HUES48 (cell line): Measurements from ENCODE around the gene FLCN.

Experiments used
- H3K27ac ChIP-seq: one replicate; pipeline ENCODE4 v1.7.0; 2013; ENCODE audit warnings: low read depth, low read length, inconsistent platforms
- H3K27me3 ChIP-seq: 2 replicates; pipeline ENCODE4 v1.6.1; 2013; ENCODE audit warnings: mild to moderate bottlenecking, low read length; ENCODE audit not compliant: control insufficient read depth, insufficient read depth
- H3K36me3 ChIP-seq: 2 replicates; pipeline ENCODE4 v1.6.1; 2013; ENCODE audit warnings: low read length; ENCODE audit not compliant: control insufficient read depth, insufficient read depth
- H3K4me1 ChIP-seq: 2 replicates; pipeline ENCODE4 v1.6.1; 2013; ENCODE audit warnings: mild to moderate bottlenecking, low read length; ENCODE audit not compliant: control insufficient read depth, insufficient read depth
- H3K4me3 ChIP-seq: 2 replicates; pipeline ENCODE4 v1.5.1; 2013; ENCODE audit warnings: mild to moderate bottlenecking, low read depth, low read length
- H3K9ac ChIP-seq: 2 replicates; pipeline ENCODE4 v1.6.1; 2013; ENCODE audit warnings: mild to moderate bottlenecking, low read depth, low read length, moderate library complexity
- H3K9me3 ChIP-seq: 2 replicates; pipeline ENCODE4 v1.6.1; 2013; ENCODE audit warnings: low read length; ENCODE audit not compliant: control insufficient read depth, insufficient read depth

Gene FLCN

DNA sequence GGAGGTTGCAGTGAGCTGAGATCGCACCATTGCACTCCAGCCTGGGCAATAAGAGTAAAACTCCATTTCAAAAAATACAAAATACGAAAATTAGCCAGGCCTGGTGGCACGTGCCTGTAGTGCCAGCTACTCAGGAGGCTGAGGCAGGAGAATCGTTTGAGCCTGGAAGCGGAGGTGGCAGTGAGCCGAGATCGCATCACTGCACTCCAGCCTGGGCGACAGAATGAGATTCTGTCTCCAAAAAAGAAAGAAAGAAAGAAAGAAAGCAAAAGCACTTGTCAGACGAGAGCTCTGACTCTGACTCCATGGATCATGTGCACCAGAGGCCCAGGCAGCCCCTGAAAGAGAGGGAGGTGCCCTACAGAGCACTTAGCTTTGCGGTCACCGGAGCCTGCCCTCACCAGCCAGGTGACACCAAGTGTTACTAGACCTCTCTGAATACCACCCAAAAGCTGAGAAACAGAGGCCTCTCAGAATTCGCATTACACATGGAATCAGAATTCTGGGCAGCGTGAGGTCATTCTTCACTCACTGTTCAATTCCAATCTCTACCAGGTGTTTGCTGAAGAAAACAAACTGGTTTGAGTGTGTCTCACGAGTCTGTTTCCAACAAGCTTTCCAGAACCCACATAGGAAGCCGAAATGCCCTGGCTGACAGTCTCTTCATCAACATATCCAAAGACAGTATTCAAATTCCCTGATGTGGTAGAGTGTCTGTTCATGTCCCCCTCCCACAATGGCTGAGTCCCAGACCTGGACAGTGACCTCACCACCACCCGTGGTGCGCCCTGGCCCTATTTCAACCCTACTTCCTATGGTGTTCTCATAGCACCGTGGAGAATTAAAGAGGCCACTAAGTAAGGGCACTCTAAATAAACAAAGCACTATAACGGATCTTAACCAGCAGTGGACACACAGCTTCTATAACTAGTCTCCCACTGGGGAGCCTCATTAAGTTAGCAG is 1.5 kb downstream of the FLCN start:
- Histone ChIP-seq H3K9ac (no peak overlapping the region), H3K27ac (no peak overlapping the region), H3K4me1 (peaks cover 6% of the 10 kb centered on the region; the same call in 1 of the 2 replicates)

DNA sequence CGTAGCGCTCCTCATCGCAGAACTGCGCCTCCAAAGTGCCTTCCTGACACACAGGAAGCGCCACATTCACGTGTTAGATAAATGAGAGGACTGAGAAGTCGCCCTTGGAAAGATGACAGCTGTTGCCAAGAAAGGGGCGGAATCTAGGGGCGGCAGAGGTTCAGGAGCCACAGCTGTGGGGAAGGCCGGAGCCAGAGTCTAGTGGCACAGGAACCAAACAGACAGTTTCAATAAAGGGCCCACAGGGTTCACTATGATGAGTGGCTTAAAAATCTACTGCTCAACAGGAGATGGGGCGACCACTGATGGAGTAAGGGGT is 4.7 kb downstream of the FLCN start:
- Histone ChIP-seq H3K27ac (no peak overlapping the region), H3K4me3 (no peak overlapping the region), H3K27me3 (no peaks in the 10 kb centered on the region), H3K36me3 (peaks cover 51% of the 10 kb centered on the region), H3K4me1 (peaks cover 6% of the 10 kb centered on the region; the same call in 1 of the 2 replicates), H3K9me3 (no peaks in the 10 kb centered on the region), H3K9ac (no peak overlapping the region)

More for the DNA sequence above, 1.5 kb downstream of the FLCN start:
- H3K4me3 ChIP-seq, result peak overlapping the region; percentile 95
- peaks cover 18% of the 10 kb centered on the region for H3K36me3 ChIP-seq
- no peaks in the 10 kb centered on the region for H3K9me3 ChIP-seq
- H3K27me3 ChIP-seq, result no peaks in the 10 kb centered on the region

DNA sequence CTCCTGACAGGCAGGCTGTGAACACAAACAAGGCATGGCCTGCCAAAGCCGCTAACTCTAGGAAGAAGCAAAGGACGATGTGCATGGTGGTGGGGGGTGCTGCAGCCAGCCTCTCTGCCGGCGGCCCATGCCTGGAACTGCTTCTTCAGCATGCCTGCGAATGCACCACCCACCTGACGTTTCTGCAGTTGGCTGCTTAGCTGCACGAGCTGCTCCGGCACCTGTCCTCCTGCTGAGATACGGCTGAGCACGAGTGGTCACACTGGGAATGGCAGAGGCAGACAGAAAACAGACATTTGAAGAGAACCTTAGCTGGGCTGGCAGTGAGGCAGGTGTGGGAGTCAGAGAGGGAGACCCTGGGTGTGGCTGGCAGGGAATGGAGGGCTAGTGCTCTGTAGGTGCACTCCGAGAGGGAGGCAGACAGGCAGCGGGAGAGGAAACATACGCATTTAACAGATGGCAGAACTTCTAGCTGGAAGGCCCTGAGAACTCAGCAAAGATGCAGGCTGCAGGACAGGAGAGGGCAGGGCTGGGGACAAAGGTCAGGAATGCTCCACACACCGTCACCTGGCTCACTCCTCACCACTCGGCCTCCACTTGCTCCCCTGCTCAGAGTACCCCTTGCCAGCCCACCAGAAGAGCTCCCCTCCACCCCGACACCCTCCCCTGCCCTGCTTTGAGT is 5.2 kb downstream of the FLCN start:
- H3K36me3 ChIP-seq, result peaks cover 56% of the 10 kb centered on the region

DNA sequence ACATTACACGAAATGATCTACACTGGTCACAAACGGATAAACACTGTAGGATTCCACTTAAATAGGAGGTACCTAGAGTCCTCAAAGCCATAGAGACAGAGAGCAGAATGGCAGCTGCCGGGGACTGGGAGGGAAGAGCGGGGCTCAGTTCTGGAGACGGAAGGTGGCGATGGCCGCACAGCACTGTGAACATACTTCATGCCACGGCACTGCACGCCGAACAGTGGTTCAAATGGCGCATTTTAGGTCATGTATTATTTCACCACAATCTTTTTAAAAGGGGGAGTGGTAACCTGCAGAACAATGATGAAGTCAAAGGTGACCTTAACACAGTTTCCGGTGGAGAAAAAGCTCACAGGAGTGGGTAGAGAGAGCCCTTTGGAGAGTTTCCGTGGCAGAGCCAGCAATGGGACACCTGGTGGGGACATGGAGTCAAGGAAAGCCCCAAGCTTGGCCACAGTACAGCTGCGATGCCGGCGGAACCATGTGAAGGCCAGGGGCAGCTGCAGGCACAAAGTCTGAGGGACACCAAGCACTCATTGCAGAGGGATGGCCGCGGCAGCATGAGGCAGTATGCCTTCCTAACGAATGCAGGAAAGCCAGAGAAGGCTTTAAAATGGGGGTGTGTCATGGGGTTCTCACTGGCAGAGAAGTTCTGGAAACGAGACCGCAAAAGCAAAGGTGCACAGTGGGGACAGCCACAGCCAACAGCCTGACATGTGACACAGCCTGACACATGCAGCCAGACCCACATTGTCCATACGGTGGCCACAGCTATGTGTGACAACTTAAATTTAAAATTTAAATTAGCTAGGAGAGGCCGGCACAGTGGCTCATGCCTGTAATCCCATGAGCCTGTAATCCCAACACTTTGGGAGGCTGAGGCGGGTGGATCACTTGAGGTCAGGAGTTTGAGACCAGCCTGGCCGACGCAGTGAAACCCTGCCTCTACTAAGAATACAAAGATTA is 7.3 kb downstream of the FLCN start:
- H3K27me3 ChIP-seq, result no peaks in the 10 kb centered on the region
- no peak overlapping the region for H3K9ac ChIP-seq
- H3K9me3 ChIP-seq, result no peaks in the 10 kb centered on the region
- H3K4me1 ChIP-seq, result no peaks in the 10 kb centered on the region
- no peak overlapping the region for H3K27ac ChIP-seq
- no peak overlapping the region for H3K4me3 ChIP-seq
- H3K36me3 ChIP-seq, result peaks cover 76% of the 10 kb centered on the region

More for the DNA sequence above, 5.2 kb downstream of the FLCN start:
- H3K4me3 ChIP-seq, result no peak overlapping the region
- H3K4me1 ChIP-seq, result peaks cover 6% of the 10 kb centered on the region; the same call in 1 of the 2 replicates
- H3K9ac ChIP-seq, result no peak overlapping the region
- no peaks in the 10 kb centered on the region for H3K27me3 ChIP-seq
- no peak overlapping the region for H3K27ac ChIP-seq
- no peaks in the 10 kb centered on the region for H3K9me3 ChIP-seq

DNA sequence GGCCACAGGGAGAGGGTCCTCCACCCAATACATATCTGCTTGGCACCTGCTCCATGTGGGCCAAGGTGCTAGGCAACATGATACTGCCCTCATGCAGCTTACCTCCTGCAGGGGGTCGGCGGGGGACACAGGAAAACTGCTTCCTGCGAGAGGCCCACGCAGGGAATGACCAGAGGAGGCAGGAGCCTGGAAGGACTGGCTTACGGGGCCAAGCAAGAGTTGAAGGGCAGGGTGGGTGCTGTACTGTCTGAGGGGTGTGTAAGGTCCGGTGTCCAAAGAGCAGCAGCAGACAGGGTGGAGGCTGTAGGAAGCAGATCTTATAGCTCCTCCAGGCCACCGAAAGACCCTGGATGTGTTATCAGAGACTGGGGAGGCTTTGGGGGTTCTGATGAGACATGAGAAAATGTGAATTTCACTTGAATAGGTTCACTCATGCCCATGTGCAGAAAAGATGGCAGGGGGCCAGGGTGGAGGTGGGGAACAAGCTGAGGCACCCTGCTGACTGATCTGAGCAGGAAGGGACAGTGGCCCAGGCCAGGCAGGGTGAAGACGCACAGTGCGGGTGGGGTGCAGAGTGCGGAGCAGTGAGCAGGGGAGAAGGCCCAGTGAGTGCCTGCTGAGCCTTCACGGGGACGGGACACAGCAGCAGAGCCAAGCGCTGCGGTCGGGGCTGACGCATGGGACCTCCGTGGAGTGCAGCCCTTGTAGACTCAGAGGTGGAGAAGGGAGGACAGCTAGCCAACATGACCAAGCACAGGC is 8.3 kb downstream of the FLCN start:
- Histone ChIP-seq H3K9me3 (no peaks in the 10 kb centered on the region), H3K9ac (no peak overlapping the region), H3K4me3 (no peak overlapping the region), H3K27me3 (no peaks in the 10 kb centered on the region), H3K36me3 (peaks cover 86% of the 10 kb centered on the region), H3K4me1 (no peaks in the 10 kb centered on the region), H3K27ac (no peak overlapping the region)

DNA sequence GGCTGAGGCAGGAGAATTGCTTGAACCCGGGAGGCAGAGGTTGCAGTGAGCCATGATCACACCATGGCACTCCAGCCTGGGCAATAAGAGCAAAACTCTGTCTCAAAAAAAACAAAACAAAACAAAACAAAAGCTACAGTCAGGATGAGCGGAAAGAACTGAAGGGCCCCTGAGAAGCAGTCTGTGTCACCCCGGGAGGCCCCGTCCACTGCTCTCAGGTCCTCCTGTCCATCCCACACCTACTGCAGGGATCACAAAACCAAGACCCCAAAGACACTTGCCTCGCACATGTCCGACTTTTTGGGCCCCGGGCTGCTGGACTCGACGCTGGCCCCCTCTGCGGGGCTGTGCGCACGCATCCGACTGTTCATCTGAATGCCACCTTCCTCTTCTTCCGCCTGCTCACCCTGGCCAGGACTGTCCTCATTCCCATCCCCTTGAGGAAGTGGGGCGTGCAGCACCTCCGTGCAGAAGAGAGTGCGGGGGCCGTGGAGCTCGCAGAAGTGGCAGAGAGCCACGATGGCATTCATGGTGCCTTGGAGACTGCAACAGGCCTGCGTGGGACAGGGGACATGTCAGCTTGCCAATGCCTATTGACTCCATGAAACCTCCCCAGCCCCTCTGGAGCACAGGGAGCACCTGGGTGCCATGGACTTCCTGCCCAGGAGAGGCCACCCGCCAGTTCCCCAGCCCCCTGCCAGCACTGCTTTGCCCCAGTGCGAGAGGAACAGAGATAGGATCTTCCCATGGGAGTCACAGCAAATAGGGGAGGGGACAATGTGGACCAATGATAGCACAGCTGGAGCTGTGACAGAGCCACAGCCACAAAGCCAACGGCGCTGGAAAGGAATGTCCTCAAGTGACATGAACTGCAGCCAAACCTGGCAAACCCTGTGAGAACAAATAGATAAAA is 9.1 kb downstream of the FLCN start:
- Histone ChIP-seq H3K36me3 (peaks cover 93% of the 10 kb centered on the region), H3K9ac (no peak overlapping the region), H3K4me3 (no peak overlapping the region), H3K9me3 (no peaks in the 10 kb centered on the region), H3K4me1 (no peaks in the 10 kb centered on the region), H3K27me3 (no peaks in the 10 kb centered on the region), H3K27ac (no peak overlapping the region)

DNA sequence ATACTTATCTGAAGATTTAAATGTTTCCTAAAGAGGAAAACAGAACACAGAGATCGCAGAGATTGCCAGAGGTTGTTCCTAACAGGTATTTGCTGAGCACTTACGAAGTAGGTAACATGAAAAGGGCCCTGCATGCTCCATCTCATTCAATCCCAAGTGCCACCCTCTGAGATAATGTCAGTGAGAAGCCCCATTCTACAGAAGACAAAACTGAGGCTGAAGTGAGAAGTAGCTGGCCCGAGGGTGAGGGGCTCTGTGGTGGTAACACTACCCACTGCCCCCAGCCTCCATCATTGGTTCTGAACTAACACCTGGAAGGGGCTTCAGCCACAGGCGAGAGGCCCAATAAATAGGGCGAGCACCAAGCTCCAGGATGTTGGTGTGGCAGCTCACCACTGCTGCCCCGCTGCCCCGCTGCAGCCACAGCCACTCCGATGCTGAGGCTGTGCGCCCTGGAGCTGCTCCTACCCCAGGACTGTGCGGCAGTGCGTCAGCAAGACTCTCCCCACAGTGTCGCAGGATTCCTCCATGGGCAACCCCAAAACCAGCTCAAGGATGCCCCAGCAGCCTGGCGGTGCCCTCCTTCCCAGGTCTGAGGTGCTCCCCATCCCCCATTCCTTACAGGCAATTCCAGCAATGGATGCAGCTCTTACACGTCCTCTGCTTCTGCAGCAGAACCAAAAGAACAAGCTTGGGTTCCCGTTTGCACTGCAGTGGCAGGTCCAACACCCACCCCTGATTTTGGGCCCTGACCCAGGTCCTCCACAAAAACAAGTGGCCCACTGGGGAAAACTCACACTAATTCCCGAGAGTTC is 10.3 kb downstream of the FLCN start:
- no peaks in the 10 kb centered on the region for H3K27me3 ChIP-seq
- H3K4me1 ChIP-seq, result no peaks in the 10 kb centered on the region
- H3K4me3 ChIP-seq, result no peak overlapping the region
- no peaks in the 10 kb centered on the region for H3K9me3 ChIP-seq
- peaks cover 97% of the 10 kb centered on the region for H3K36me3 ChIP-seq
- H3K27ac ChIP-seq, result no peak overlapping the region
- H3K9ac ChIP-seq, result no peak overlapping the region

DNA sequence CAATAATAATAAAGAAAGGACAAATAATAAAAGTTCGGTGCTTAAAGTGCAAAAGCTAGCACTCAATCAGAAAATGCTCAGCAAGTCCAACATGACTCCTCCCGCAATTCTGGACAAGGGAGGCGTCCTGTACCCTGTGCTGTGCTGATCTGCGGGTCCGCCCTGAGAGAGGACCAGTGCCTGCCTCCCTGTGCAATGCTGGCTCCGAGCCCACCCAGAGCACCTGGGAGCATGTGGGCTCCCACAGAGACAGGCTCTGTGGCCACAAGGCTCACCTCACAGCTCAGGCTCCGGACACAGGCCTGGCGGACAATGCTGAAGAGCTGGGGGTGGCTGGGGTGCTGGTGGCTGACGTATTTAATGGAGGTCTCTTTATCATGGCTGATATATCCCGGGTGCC is 11.1 kb downstream of the FLCN start:
- Histone ChIP-seq H3K27ac (no peak overlapping the region), H3K4me1 (no peaks in the 10 kb centered on the region), H3K9me3 (no peaks in the 10 kb centered on the region), H3K27me3 (no peaks in the 10 kb centered on the region), H3K9ac (no peak overlapping the region), H3K4me3 (no peak overlapping the region), H3K36me3 (peaks cover 98% of the 10 kb centered on the region)

DNA sequence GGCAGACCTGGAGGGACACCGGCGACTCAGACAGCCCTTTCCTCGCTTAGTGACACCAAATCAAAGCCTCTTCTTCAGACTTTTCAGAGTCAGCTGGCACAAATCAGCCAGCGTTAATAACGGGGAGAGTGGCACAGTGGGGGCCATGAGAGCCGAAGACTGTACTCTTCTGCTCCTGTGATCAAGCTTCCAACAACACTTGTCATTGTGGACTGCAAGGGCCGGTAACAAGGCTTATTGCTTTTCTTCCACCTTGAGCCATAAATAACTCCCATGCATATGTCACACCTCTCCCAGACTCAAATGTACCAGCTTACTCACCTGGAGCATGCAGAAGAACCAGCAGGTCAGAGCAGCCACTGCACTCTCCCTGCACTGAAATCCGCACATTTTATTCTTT is 12.8 kb downstream of the FLCN start:
- no peak overlapping the region for H3K9ac ChIP-seq
- H3K36me3 ChIP-seq, result peaks cover 95% of the 10 kb centered on the region
- H3K4me1 ChIP-seq, result no peaks in the 10 kb centered on the region
- H3K4me3 ChIP-seq, result no peak overlapping the region
- H3K27ac ChIP-seq, result no peak overlapping the region
- no peaks in the 10 kb centered on the region for H3K27me3 ChIP-seq
- no peaks in the 10 kb centered on the region for H3K9me3 ChIP-seq
